GM12892 (cell line): ENCODE measurements around the gene ANAPC2.

Source experiments
- POLR2A ChIP-seq: IDR thresholded peaks from 2 replicates; pipeline ENCODE4 v1.6.1; 2011; ENCODE audit warnings: low read depth, low read length, control low read depth
- POLR2AphosphoS5 ChIP-seq: IDR thresholded peaks from 2 replicates; pipeline ENCODE4 v1.6.1; 2011; ENCODE audit warnings: low read depth, low read length, control low read depth
- TAF1 ChIP-seq: IDR thresholded peaks from 2 replicates; pipeline ENCODE4 v1.6.1; 2011; ENCODE audit warnings: low read depth, mild to moderate bottlenecking, control low read depth, low read length, borderline replicate concordance

- TF ChIP-seq TAF1 (no peak), POLR2AphosphoS5 (no peak), POLR2A (no peak)
These were observed 15.2 kb downstream of the ANAPC2 start for GRCh38 chr9:137172901-137173795.
